ENCODE results near the gene TMEM126A.
A peak's percentile ranks its signal among the peaks of the same experiment; 100 is the strongest.
"Not testable (repeated sequence)": the region's sequence is repeated elsewhere in the genome, so short reads cannot be mapped to it uniquely, and the experiment has no call there.

Gene TMEM126A

DNA sequence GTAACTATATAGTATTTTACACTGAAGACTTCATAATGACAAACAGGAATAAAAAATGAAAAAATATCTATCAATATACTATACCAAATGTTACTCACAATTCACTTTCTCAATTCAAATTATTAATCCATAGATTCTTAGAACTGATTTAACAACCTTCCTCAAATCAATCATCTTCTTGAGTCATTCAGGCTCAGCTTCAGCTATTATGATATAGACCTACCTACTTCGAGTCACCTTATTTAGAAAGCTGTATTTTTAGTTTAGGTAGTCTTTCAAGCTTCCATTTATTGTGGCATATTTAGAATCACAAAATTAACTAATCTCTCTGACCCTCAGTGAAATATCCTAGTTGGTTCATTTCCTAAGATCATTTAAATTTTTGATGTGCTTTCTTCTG, 9.0 kb downstream of the TMEM126A start:
- no peak for DNase-seq

DNA sequence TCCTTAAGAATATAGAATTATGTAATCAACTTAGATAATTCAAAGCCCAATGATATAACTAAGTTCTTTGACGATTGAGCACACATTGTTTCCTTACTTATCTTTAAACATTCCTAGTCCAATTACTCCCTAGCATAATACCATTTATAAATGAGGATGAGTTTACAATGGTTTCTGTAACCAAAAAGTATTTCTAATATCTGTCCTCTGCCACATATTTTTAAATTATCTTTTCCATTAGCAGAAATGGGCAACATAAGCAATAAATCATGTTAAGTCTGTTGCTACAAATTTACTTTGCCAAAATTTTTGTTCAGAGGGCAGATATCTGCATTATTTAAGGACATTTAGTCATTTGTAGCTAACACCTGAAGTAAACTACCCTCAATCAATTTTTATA, 10.4 kb downstream of the TMEM126A start:
- no peak for DNase-seq

DNA sequence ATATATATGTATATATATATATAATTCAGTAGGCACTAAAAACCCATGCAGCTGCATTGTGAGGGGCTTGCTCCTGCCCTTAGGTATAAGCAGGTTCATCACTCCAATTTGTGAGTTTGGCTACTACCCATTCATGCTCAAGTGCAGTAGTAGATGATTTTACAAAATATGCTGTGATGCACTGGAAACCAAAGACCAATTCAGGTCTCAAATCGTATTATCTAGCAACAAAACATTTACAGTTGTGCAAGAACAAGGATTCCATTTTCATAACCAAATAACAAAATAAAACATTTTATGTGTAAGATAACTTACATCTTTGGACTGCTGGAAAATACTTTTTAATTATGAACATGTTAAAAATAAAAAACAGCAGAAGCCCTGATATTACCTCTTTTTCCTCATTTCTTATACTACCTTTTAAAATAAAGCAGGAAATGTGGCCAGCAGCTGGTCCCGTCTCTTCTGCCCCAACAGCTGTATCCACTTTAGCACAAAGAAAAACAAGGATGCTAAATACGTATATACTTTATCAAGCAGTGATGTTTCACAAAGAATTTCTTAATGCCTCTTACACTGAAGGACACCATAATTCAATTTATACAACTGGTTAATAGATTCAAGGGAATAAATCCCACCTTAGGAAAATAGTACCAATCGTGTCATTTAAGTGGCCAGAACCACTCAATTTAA, 14.4 kb downstream of the TMEM126A start:
- no peak for DNase-seq

DNA sequence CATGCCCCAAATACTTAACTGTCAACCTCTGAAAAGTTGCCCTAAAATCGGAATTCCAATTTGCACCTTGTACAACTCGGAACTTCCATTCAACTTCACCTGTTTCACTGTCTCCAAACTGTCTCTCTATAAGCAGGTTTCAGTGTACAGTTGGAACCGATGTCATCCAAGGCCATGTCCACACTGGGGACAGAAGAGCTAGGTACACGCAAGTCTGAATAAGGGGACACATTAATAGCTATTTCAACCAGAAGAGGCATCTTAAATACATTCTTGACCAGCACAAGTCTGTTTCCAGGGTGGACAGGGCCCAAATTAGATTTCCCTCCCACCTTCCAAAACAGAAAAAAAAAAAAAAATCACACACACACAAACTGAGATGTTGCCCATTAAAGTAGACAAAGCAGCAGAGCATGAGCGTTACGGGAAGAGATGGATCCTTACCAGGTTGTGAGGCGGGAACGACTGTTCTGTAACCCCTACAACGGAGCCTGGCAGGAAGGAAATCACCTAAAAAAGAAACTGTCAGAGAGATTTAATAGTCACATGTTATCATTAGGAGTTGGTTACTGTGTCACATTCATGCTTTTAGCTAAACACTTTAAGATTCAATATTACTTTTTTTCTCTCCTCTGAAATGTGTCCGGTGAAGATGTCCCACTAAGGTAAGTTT, 15.4 kb downstream of the TMEM126A start:
- peak in 1 of 56 donors; percentile 40 for DNase-seq

DNA sequence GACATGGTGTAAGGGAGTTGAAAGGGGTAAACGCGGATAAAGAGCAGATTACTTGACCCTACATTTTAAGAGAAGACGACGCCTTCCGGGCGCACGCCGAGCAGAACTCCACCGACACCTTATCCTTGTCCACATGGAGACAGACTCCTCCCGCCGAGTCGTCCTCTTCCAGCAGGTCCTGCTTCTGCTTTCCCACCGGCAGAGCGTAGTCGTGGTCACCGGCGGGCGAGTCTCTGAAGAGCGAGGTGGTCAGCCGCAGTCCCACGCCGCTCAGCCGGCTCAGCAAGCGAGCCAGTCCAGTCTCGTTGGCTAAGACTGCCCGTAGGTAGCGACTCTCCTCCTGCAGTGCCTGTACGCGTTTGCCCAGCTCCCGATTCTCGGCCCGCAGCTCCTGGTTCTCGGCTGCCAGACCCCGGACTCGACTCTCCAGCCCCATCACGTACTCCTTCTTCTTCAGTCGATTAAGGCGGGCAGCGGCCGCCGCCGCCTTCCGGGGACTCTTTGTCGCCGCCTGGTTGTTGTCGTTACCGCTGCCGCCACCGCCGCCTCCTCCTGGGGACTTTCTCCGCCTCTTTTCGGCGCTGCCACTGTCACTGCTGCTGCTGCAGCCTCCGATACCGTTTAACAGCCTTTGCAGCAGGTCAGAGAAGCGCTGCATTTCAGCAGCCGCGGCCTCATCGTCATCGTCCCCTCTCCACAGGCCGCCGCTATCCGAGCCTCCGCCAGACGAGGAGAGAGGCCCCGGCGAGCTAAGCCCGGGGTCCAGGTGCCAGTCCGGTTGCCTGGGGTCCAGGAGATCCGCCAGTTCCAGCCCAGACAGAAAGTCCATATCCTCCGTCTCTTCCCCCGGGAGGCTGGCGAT, 16.2 kb downstream of the TMEM126A start:
- peak in 54 of 56 donors; percentile 8 to 88 (median 70) for DNase-seq

DNA sequence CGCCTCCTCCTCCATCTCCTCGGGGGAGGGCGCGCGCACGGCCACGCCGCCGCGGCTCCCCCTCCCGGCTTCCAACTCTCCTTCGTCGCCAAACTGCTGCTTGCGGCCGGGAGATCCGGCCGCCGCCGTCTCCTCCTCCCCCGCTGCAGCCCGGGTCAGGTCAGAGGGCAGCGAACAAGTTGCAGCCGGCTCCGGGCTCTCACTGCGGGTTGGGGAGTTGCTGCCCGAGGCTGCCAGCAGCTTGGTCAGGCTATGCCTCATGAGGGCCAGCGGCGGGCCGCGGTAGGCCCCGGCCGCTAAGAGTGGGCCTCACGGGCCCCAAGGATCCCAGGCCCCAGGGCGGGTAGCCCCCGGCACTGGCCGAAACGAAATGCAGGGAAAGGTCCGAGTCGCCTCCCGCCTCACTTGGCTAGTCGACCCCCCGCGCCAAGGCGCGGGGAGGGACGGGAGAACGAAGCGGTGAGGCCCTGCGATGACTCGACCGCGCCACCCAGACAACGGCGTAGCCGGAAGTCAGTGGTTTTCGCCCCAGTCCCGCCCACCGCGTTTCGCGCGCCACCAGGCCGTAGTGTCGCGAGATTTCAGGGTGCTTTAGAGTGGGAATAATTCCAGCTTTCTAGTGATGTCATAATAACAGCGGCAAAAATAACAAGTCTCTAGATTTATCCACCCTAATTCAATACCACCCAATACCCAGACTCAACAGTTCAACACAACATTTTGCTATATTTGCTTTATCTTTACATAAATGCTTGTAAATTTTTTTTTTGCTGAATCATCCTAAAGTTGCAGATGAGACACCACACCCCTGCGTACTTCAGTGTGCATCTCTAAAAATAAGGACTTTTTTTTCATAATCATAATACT, 17.1 kb downstream of the TMEM126A start, which contains the start of gene CREBZF:
TSS of gene CREBZF (minus strand) at position 515 of the 867 bp plus-strand sequence. CDS start at position 261, 254 bp downstream.
- DNase-seq = peak in 55 of 56 donors; percentile 42 to 95 (median 89)

DNA sequence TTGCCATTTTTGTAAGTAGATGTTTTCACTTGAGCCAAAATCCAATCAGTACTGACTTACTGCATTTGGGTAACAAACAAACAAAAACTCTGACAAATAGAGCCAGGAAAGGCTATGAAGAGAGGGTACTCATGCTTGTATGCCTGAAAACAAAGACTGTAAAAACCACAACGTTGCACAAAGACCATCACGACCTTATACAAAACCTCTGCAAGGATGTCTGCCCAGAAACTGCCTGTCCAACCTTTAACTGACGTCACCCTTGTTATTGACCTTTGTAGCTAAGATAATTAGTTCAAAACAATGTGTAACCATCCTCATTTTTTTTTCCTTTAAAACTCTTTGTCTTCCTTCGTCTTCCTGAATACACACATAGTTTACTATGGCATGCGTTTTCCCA, 18.0 kb downstream of the TMEM126A start:
- peak in 1 of 56 donors; percentile 18 for DNase-seq

DNA sequence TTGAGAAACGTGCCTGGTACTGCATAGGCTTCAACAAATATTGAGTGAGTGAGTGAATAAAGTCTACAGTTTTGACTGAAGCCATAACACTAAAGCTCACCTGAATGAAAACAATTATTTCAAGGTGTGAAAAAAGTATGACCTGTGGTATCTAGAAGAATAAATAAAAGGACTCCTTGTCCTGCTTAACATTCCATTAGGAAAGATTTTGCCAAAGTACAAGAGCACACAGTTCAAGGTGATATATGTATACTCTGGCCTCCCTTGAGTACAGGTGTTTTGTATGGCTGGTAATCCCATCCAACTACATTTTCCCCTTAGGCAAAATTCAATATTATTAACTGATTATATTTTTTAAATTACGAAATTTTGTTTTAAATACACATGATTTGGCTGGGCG, 18.9 kb downstream of the TMEM126A start:
- DNase-seq = no peak

DNA sequence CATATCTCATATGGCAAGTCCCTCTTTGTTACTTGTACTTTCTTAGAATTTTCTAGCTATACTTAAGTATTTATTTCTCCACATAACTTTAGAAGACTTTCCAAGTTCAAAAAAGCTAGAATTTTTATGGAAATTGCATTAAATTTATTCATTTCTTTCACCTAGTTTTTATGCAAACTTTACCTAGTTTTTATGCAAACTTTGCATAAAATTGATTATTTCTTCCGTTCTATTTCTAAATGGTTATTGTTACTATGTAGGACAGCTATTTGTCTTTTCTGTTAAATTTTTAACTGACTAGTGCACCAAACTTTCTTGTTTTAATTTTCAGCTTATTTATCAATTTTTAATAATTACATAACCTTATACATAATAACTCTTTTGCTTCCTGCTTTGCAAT, 20.4 kb downstream of the TMEM126A start:
- DNase-seq = no peak

DNA sequence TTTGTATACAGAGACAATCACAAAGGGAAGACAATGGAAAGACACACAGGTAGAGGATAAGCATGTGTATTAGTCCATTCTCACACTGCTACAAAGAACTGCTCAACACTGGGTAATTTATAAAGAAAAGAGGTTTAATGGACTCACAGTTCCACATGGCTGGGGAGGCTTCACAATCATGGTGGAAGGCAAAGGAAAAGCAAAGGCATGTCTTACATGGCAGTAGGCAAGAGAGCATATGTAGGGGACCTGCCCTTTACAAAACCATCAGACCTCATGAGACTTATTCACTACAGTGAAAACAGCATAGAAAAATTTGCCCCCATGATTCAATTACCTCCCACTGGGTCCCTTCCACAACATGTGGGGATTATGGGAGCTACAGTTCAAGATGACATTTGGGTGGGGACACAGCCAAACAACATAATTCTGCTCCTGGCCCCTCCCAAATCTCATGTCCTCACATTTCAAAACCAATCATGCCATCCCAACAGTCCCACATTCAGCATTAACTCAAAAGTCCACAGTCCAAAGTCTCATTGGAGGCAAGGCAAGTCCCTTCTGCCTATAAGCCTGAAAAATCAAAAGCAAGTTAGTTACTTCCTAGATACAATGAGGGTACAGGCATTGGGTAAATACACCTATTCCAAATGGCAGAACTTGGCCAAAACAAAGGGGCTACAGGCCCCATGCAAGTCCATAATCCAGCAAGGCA, 23.3 kb downstream of the TMEM126A start:
- not testable (repeated sequence) for DNase-seq

DNA sequence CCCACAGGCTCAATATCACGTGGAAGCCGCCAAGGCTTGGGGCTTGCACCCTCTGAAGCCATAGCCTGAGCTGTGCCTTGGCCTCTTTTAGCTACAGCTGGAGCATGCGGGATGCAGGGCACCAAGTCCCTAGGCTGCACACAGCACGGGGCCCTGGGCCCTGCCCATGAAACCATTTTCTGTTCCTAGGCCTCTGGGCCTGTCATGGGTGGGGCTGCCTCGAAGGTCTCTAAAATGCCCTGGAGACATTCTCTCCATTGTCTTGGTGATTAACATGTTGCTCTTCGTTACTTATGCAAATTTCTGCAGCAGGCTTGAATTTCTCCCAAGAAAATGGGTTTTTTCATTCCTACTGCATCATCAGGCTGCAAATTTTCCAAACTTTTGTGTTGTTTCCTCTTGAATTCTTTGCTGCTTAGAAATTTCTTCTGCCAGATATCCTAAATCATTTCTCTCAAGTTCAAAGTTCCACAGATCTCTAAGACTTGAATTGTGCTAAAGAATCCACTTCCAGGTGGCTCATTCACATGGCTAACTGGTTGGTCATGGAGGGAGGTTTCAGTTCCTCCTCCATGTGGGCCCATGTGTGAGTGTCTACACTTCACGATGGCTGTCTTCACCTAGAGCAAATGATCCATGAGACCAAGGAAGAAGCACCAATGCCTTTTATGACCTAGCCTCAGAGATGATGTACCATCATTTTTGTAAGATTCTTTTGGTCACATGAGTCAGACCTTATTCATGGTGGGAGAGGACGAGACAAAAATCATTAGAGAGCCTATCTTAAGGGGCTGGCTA, 24.5 kb downstream of the TMEM126A start:
- no peak for DNase-seq

DNA sequence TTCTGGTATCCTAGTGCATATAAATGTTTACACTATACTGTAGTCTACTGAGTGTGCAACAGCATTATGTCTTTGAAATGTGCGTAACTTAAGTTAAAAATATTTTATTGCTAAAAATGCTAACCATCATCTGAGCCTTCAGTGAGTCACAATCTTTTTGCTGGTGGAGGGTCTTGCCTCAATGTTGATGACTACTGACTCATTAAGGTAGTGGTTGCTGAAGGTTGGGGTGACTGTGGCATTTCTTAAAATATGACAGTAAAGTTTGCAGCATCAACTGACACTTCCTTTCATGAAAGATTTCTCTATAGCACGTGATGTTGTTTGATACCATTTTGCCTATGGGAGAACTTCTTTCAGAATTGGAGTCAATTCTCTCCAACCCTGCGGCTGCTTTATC, 25.6 kb downstream of the TMEM126A start:
- no peak for DNase-seq

DNA sequence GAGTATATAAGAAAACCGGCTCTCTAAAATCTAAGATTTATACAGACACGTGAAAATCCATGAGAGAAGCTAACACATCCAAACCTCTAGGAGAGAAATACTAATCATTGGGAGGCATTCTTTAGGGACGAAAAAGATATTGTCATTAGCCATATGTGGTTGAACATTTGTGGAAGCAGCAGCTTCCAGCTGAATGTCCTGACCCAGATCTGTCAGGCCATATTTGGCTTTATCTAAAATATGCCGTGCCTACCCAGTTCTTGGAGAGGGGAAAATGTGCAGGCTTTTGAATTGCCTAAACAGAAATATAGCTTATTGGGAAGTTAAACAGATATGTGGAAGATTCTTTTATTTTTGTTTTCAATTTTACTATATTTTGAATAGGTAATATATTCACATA, 31.8 kb downstream of the TMEM126A start:
- DNase-seq = no peak

DNA sequence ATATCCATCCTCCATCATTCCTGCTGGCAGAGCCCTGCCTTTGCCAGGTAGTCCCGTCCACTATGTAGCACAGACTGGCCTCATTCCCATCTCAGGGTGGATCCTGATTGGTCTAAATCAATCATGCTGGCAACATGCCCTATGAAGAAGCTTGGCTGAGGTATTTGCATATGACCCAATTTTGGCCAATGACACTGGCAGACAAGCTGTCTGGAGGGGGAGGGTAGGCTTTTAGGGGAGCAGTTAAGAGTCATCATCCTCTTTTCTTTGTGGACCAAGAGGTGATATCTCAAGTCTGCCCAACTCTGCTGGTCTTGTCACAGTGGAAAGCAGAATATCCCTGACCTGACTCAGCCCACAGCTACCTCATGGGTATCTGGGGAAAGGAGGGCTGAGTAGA, 33.1 kb downstream of the TMEM126A start:
- peak in 1 of 56 donors; percentile 19 for DNase-seq

DNA sequence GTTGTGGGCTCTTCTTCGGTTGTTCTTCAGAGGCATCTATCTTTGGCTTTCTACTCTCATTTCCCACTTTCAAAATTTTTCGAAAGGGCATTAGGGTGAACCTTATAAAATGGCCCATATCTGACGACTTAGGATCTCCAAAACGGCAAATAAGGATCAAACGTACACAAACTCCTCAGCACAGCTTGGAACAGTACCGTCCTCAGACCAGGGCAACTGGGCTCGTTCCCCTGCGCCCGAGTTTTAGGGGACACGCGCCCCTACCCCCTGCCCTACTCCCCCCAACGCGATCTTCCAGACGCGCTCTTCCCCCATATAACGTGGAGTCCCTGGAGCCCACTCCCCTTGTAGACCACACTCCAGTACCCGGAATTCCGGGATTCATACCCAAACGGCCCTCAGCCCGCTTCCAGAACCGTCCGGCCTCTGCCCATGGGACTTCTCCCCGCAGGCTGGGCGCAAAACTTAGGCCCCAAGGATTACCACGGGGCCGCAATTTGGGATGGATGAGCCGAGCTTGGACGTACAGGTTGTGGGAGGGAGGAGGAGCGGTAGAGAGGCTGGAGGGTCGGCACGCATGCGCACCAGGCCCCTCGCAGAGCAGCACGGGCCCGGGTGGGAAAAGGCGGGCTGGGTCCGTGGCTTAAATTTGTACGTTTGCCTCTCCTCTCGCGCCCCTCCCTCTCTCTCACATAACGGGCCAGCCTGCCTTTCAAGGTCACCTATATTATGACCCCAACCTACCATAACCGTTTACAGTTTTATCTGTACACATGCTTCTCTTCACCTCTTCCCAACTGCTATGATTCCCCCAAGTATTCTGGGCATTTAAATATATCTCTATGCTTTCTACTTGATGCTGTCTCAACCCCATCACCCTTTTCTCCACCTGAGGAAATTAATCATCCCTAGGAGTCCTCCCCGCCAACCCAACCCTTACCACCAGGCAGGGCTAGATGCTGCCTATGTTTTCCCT, 34.9 kb downstream of the TMEM126A start:
- DNase-seq = peak in 52 of 56 donors; percentile 3 to 86 (median 43)

DNA sequence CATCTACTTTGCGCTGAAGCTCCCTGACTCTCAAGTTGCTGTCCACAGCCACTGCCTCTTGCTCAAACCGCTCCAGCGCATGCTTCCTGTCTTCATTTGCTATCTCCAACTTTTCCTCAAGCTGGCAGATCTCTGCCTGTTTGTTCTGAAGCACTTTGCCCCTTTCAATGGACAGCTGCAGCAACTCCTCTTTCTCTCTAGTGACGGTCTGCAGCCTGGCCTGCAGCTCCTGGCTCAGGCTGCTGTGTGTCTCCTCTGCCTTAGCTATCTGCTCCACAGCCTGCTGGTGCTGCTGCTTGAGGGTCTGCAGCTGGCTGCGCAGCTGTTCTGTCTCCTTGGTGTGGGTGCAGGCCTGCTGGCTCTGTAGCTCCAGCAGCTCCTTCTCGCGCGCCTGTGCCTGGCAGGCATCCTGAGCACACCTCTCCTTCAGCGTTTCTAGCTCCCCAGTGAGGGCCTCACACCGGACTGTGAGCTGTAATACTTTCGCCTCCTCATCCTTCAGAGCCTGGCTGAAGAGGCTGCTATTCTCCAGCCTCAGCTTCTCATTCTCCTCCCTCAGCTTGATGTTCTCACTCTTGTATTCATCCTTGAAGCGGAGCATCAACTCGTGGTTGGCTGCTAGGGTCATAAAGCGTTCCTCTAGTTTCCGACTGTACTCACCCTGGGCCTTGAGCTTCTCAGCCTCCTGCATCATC, 37.5 kb downstream of the TMEM126A start:
- DNase-seq = peak in 8 of 56 donors; percentile 1 to 48 (median 29)

DNA sequence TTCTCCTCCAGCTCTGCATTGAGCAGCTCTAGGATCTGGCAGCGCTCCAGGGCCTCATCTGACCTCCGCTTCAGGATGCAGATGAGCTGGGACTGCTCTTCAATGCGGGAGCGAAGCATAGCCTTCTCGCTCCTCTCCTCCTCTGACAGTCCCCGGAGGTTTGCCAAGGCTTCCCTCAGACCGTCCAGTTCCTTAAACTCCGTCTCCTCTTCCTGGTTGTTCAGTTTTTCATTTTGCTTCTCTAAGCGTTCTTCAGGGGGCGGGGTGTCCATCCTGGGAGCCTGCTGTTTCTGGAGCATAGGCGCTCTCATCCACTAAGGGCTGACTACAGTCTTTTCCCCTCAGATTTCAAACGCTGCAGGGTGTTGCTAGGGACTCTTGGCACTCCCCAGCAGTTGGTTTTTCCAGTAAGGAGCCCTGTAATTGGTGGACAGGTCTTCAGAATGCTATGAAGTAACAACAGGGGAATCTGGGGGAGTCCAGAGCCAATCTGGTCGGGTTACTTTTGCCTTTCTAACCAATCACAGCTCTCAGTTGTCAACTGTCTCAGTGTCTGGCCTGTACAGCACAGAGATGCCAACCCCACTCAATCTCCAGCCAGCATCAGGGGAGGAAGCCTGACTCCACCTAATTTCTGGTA, 38.2 kb downstream of the TMEM126A start, which contains the start of gene CCDC89:
TSS of gene CCDC89 (minus strand) at position 376 of the 640 bp plus-strand sequence. CDS start at position 311, 65 bp downstream.
- peak in 51 of 56 donors; percentile 9 to 83 (median 55) for DNase-seq

Data from nucleus accumbens (tissue), 56 donors.